Motor neuron (in vitro differentiated cells): ENCODE data around the gene KATNA1. TPM values are rescaled to one million over a fixed set of nuclear protein-coding genes. Genes with fewer than 3 reads are reported as not detected.

ENCODE experiments used
- ATAC-seq, 8 experiments: fragments of 200-7000 bp; cut with Tn5 transposase; replicated peaks in 6 of 8; 2 replicates each; pipeline ENCODE4 v1.8.0; 2021; ENCODE audit warnings: mild to moderate bottlenecking in 8 of 8, moderate library complexity in 8 of 8
- H3K27ac ChIP-seq, 2 donors: fragments of 250-450 bp; sonication (Bioruptor Pico); 2 replicates each; pipeline ENCODE4 v1.9.0; 2021; ENCODE audit warnings: antibody characterized with exemption in 2 of 2, mild to moderate bottlenecking in 2 of 2, moderate library complexity in 1 of 2
- H3K4me1 ChIP-seq, 2 donors: fragments of 250-450 bp; sonication (Bioruptor Pico); replicated peaks in 1 of 2; 2 replicates each; pipeline ENCODE4 v1.6.1; 2021; ENCODE audit warnings: antibody characterized with exemption in 2 of 2, mild to moderate bottlenecking in 2 of 2, moderate library complexity in 1 of 2
- H3K4me3 ChIP-seq, 5 donors: fragments of 250-450 bp; sonication (Bioruptor Pico); 2 replicates each; pipeline ENCODE4 v1.9.0; 2021; ENCODE audit warnings: antibody characterized with exemption in 5 of 5, mild to moderate bottlenecking in 5 of 5, moderate library complexity in 4 of 5
- WGBS, 10 experiments: fragments of 450-650 bp; shearing (Covaris generic); methylation state at CpG; one replicate each; pipeline ENCODE4 v1.0.0; 2022; 5-methylcytosine and 5-hydroxymethylcytosine counted together
- in situ Hi-C, 9 experiments: fragments of 400-800 bp; cut with MboI; loops; one replicate each; pipeline ENCODE4 v1.15.0; 2021; ENCODE audit warnings: low sequenced_read_pairs in 9 of 9, low pct_unique_long_range_greater_than_20kb in 2 of 9; ENCODE audit not compliant: unreplicated experiment in 9 of 9
- total RNA-seq, 8 experiments: library from RNA; unstranded; fragments of 300-600 nt; gene quantifications; 2 replicates each; pipeline versions ENCODE4 v1.2.3 to v1.2.4, GENCODE V29; 2022

Gene KATNA1
- total RNA-seq, 8 experiments from 2014 or later: 8.6 to 27.1 (median 13.6) TPM

- ATAC-seq: no peak
- in situ Hi-C loops: no loop called here
- Histone ChIP-seq H3K4me3 (no peak overlapping the region), H3K27ac (no peak overlapping the region), H3K4me1 (no peaks in the 10 kb centered on the region)
- 0 to 57% (median 40%) methylated on average over 1 to 3 of the region's 5 CpGs; no CpG with 5 or more reads in 4 of the 10 experiments for WGBS, 10 experiments
Observed at GRCh38 chr6:149551920-149552319, 96.6 kb downstream of the KATNA1 start.

GRCh38 chr6:149545754-149546471, 102.6 kb downstream of the KATNA1 start, which contains the start of gene PPIL4:
TSS of gene PPIL4 (minus strand) at chr6:149546043. CDS start at chr6:149546005, 38 bp downstream.
- in situ Hi-C loops: no loop called here
- Histone ChIP-seq H3K4me1 (peaks cover 7 to 16% of the 10 kb centered on the region in 2 donors), H3K4me3 (peak within 1 kb of the TSS; percentile 84 to 92 (median 91)), H3K27ac (peak within 1 kb of the TSS; percentile 93 to 97)
- ATAC-seq: peak; percentile 88 to 97 (median 94)
- 0 to 2% (median 1%) methylated on average over 5 to 28 of the region's 71 CpGs; no CpG with 5 or more reads in 5 of the 10 experiments for WGBS, 10 experiments

- in situ Hi-C loops: no loop called here
- peak; percentile 16 to 36 (median 30) for ATAC-seq
- Histone ChIP-seq H3K4me1 (peaks cover 7 to 16% of the 10 kb centered on the region in 2 donors), H3K4me3 (peak overlapping the region; percentile 84 to 92 (median 91)), H3K27ac (peak overlapping the region; percentile 93 to 97)
- WGBS, 10 experiments: 0% methylated on average over 1 to 15 of the region's 16 CpGs; no CpG with 5 or more reads in 2 of the 10 experiments
Observed at GRCh38 chr6:149545258-149545753, 103.2 kb downstream of the KATNA1 start.

Other genes starting within 250 kb of the KATNA1 start
- gene SUMO4, start 248.5 kb downstream of the KATNA1 start, total RNA-seq: 1 to 10 TPM in 6 of 8 experiments, under 1 TPM in 2; 0.92 to 5.4 (median 1.8) TPM
- gene ZC3H12D, start 163.7 kb downstream of the KATNA1 start, total RNA-seq: 1 to 10 TPM in 3 of 8 experiments, under 1 TPM in 5; 0.13 to 6.0 (median 0.56) TPM
- gene PPIL4, start 102.7 kb downstream of the KATNA1 start, total RNA-seq: 10 to 100 TPM; 38.8 to 66.2 (median 47.5) TPM
- gene GINM1, start 82.3 kb downstream of the KATNA1 start, total RNA-seq: 10 to 100 TPM; 15.2 to 63.7 (median 21.6) TPM
- gene LATS1, start 69.4 kb upstream of the KATNA1 start, total RNA-seq: 10 to 100 TPM; 12.5 to 32.1 (median 15.6) TPM
- 10 to 100 TPM; 17.3 to 35.9 (median 24.1) TPM for gene NUP43, start 97.8 kb upstream of the KATNA1 start, total RNA-seq
- 100 to 1,000 TPM in 4 of 8 experiments, 10 to 100 TPM in 4; 52.4 to 137 (median 99.5) TPM for gene PCMT1, start 101.0 kb upstream of the KATNA1 start, total RNA-seq
- 10 to 100 TPM; 10.1 to 31.2 (median 21.5) TPM for gene LRP11, start 215.6 kb upstream of the KATNA1 start, total RNA-seq
- gene RAET1E, start 249.4 kb upstream of the KATNA1 start, total RNA-seq: 1 to 10 TPM in 2 of 8 experiments, under 1 TPM in 4, not detected in 2; 0.18 to 3.5 (median 0.51) TPM